HG03354 (cell line): ENCODE data around the gene SBF2.
"Not testable (repeated sequence)": the region's sequence is repeated elsewhere in the genome, so short reads cannot be mapped to it uniquely, and the experiment has no call there.

Experiments used
- ATAC-seq: cut with Tn5 transposase; IDR thresholded peaks from one replicate; pipeline ENCODE4 v1.9.1; 2021; ENCODE audit warnings: mild to moderate bottlenecking; ENCODE audit not compliant: unreplicated experiment, poor library complexity, severe bottlenecking

Gene SBF2

GRCh38 chr11:10211470-10211869, 82.5 kb downstream of the SBF2 start:
- ATAC-seq, result no peak

- ATAC-seq, result no peak
Observed at GRCh38 chr11:10209326-10209725, 84.7 kb downstream of the SBF2 start.

DNA sequence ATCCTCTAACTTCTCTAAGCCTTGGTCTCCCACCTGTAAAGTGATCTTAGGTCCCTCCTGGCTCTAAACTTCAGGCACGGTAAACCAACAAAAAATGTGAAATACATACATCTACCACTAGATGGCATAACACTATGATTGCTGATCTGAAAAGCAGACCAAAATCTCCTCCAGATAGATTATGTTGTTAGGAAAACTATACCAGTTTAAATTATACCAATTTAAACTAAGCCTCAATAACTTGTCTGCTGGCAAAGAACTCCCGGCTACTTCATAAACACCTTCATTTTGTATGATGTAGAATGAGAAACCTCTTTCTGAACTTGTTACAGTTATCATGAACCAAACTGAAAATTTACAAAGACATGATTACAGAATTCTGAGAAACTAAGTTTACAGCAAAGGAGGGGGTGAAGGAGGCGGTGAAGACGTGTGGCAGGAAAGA, 85.9 kb downstream of the SBF2 start:
- no peak for ATAC-seq

GRCh38 chr11:10205928-10206327, 88.1 kb downstream of the SBF2 start:
- no peak for ATAC-seq

- ATAC-seq, result no peak
Observed at GRCh38 chr11:10204021-10204420, 90.0 kb downstream of the SBF2 start.

DNA sequence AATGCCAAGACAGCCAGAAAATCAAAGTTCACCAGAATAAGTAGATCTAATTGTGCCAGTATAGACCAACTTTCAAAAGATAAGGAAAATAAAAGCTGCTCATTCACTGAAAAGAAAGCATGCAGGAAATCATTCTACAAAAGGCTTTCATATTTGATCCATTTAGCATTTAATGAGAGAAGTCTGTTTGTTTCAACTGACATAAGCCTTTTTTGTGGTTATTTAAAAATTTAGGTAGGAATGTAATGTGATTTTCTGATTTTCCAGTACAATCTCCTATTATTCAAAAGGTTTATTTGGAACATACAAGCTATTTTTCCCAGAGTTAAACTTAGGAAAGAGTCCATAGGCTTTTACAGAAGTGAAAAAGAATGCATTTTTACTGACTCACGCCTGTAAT, 92.7 kb downstream of the SBF2 start:
- no peak for ATAC-seq

- no peak for ATAC-seq
Observed at GRCh38 chr11:10197091-10197490, 96.9 kb downstream of the SBF2 start.

GRCh38 chr11:10192036-10192435, 102.0 kb downstream of the SBF2 start:
- no peak for ATAC-seq

DNA sequence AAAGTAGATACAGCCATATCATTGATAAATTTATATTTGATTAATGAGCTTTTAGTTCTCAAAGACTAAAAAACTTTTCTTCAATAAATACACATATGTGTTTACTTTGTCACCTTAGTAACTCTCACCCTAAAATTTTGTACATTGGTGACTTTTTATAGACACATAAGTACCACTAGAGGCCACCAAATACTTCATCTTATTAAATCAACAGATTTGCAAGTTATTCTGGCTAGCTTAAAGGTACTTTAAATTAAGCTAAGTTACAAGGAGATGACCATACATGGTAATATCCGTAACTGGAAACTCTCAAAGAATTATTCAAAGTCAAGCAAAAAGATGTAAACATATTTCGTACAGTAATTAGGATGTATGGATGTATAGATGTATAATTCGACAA, 112.2 kb downstream of the SBF2 start:
- no peak for ATAC-seq

- no peak for ATAC-seq
Observed at GRCh38 chr11:10164621-10165020, 129.4 kb downstream of the SBF2 start.

DNA sequence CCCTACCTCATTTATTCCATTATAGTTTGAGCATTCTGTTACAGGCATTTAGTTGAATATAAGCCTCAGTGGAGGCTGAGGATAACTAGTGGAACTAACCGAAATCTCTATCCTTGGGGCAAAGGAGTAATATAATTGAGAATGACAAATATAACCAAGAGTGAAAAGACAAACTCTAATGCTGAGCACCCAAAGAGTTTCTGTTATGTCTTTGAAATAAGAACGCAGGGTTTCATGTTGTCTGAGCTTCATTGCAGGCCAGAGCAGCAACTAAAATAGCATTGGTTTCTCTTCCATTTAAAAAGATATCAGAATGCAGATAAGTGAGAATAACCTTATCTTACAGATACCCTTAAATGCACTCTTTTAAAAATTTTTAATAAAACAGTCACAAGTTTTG, 131.8 kb downstream of the SBF2 start:
- no peak for ATAC-seq

DNA sequence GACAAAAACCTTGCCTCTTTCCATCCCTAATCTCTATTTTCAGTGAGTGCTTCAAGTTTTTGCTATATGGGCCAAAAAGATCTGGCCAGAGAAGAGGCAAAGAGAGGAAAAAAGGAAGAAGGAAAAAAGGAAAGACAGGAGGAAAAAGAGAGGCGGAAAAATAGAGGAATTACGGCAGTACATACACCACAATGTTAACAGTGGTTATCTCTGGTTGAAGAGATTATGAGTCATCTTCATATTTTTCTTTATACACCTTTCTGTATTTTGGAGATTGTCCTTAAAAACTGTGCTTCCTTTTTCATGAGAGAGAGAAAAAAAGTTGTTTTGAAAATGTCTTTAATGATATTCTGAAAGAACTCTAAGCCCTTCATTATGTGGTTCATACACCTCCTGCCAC, 133.7 kb downstream of the SBF2 start:
- ATAC-seq, result no peak

DNA sequence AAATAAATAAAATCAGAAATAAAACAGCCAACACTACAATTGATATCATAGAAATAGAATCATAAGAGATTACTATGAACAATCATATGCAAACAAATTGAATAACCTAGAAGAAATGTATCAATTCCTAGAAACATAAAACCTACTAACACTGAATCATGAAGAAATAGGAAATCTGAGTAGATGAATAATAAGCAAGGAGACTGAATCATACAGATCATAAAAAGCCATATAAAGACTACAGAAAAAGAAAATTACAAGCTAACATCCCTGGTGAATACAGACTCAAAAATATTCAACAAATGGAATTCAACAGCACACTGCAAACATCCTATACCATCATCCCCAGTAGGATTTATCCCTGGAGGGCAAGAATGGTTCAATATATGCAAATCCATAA, 135.6 kb downstream of the SBF2 start:
- ATAC-seq, result no peak

GRCh38 chr11:10155793-10156490, 138.1 kb downstream of the SBF2 start:
- no peak for ATAC-seq

- no peak for ATAC-seq
Observed at GRCh38 chr11:10150800-10151199, 143.2 kb downstream of the SBF2 start.

GRCh38 chr11:10149553-10149952, 144.5 kb downstream of the SBF2 start:
- ATAC-seq, result no peak

GRCh38 chr11:10147195-10147594, 146.8 kb downstream of the SBF2 start:
- no peak for ATAC-seq

DNA sequence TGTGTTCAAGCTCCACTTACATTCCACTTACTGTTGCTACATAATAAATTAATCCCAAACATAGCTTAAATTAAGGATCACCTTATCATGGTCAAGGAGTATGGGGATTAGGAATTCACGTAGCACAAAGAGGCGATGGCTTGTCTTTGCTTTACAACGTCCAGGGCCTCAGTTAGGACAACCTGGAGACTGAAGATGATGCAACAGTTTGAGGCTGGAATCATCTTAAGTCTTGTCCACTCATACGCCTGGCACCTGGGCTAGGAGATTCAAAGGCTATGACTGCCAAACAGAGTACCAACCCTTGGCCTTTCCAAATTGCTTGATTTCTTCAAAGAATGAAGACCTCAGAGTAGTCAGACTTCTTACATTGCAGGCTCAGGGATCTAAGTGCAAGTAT, 149.1 kb downstream of the SBF2 start:
- no peak for ATAC-seq

DNA sequence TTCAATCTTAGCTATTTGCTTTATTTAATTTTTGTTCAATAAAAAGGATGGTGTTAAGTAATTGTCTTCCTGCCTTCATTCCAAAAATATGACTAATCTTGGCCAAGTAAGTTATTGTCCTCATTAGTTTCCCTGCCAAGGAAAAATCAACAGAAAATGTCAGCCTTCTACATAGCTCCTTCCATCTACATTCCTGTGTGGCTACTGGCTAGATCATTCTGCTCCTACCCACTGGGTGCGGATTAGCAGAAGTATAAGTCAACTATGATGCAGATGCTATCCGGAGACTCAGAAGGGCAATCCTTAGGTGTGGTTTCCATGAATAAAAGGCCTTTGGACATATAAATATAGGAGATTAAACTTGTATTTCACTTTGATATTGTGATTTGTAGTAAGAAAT, 154.4 kb downstream of the SBF2 start:
- ATAC-seq, result no peak

DNA sequence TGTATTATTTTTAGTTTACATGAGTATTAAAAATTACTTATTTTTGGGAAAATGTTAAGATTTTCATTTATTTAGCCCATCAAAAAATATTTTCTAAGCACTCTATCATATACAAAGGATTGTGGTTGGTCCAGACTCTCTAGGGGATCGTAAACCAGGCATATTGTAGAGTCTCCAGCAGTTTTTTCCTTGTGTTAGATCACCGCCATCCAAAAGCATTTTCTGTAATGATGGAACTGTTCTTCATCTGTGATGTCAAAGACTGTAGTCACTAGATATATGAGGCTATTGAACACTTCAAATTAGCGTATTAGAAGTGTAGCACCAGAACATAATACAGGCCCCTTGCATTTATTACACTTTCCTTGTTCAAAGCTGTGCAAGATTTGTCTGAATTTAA, 154.9 kb downstream of the SBF2 start:
- no peak for ATAC-seq

GRCh38 chr11:10134975-10135481, 159.0 kb downstream of the SBF2 start:
- no peak for ATAC-seq

DNA sequence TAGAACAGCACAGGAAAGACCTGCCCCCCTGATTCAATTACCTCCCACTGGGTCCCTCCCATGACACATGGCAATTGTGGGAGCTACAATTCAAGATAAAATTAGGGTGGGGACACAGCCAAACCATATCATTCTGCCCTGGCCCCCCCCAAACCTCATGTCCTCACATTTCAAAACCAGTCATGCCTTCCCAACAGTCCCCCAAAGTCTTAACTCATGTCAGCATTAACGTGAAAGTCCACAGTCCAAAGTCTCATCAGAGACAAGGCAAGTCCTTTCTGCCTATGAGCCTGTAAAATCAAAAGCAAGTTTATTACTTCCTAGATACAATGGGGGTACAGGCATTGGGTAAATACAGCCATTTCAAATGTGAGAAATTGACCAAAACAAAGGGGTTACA, 159.8 kb downstream of the SBF2 start:
- not testable (repeated sequence) for ATAC-seq
